DND-41 (cell line): ENCODE results near the gene MCTP1.

Experiments
- ATAC-seq: fragments of 200-7000 bp; cut with Tn5 transposase; 3 replicates; pipeline ENCODE4 v1.9.1; 2021; ENCODE audit warnings: low read depth; ENCODE audit not compliant: insufficient read depth
- DNase-seq: peaks from one replicate; pipeline ENCODE4 v3.0.0-alpha.2; 2020
- H2AFZ ChIP-seq: 2 replicates; pipeline ENCODE4 v1.6.0; 2012; ENCODE audit warnings: low read depth, low read length
- H3K27ac ChIP-seq: 2 replicates; pipeline ENCODE4 v1.5.1; 2012; ENCODE audit warnings: low read length, inconsistent platforms
- H3K27me3 ChIP-seq: fragments of 200-600 bp; sonication (generic); 2 replicates; pipeline ENCODE4 v1.6.0; 2012; ENCODE audit warnings: low read length, mild to moderate bottlenecking, inconsistent platforms; ENCODE audit not compliant: insufficient read depth, poor library complexity
- H3K36me3 ChIP-seq: 2 replicates; pipeline ENCODE4 v1.5.1; 2012; ENCODE audit warnings: low read length, inconsistent platforms; ENCODE audit not compliant: insufficient read depth
- H3K4me1 ChIP-seq: 2 replicates; pipeline ENCODE4 v1.5.1; 2012; ENCODE audit warnings: mild to moderate bottlenecking, low read length; ENCODE audit not compliant: insufficient read depth
- H3K4me2 ChIP-seq: 2 replicates; pipeline ENCODE4 v1.6.0; 2012; ENCODE audit warnings: mild to moderate bottlenecking, moderate library complexity, low read length, inconsistent platforms; ENCODE audit not compliant: insufficient read depth
- H3K4me3 ChIP-seq, 2 experiments: fragments of 200-600 bp in 1 of 2; shearing (Covaris generic) in 1 of 2; 2 replicates each; pipeline ENCODE4 v1.5.1; 2012 to 2016; ENCODE audit warnings: inconsistent platforms in 2 of 2, low read length in 2 of 2, mild to moderate bottlenecking in 2 of 2, low read depth in 1 of 2, moderate library complexity in 1 of 2
- H3K79me2 ChIP-seq: 2 replicates; pipeline ENCODE4 v1.6.0; 2012; ENCODE audit warnings: low read length, inconsistent platforms; ENCODE audit not compliant: insufficient read depth
- H3K9ac ChIP-seq: 2 replicates; pipeline ENCODE4 v1.6.0; 2012; ENCODE audit warnings: low read depth, mild to moderate bottlenecking, inconsistent platforms, low read length, moderate library complexity
- H3K9me3 ChIP-seq: 2 replicates; pipeline ENCODE4 v1.5.1; 2012; ENCODE audit warnings: low read length, moderate library complexity, mild to moderate bottlenecking, inconsistent platforms; ENCODE audit not compliant: insufficient read depth, severe bottlenecking
- H4K20me1 ChIP-seq: 2 replicates; pipeline ENCODE4 v1.6.0; 2012; ENCODE audit warnings: low read length; ENCODE audit not compliant: insufficient read depth
- EZH2 ChIP-seq: IDR thresholded peaks from 3 replicates; pipeline ENCODE4 v1.6.1; 2012; ENCODE audit warnings: borderline replicate concordance, low read depth, mild to moderate bottlenecking, moderate library complexity, low read length, inconsistent platforms; ENCODE audit not compliant: severe bottlenecking
- TF ChIP-seq, protein P1 (sequence below): IDR thresholded peaks from 2 replicates; pipeline ENCODE4 v1.5.1; 2012; ENCODE audit warnings: borderline replicate concordance, low read length, moderate library complexity, mild to moderate bottlenecking; ENCODE audit not compliant: poor library complexity, severe bottlenecking; ENCODE audit errors: extremely low read depth

Gene MCTP1

DNA sequence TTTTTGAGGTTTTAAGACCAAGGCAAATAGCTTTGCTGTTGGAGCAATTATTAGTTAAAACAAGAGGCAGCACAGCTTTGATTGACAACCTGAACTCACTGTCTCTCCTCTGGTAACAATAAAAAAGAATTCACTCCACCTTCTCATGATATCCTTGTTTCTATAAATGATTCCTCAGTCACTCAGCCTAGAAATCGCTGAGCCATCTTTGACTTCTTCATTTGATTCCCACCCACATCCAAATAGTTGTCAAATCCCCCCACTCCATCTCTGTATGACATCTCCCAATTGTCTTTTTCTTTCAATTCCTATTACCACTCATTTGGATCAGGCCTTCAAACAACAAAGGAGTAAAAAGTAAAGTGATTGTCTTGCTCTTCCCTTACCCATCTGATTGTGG, 266.4 kb downstream of the MCTP1 start:
- ATAC-seq: no peak
- no peak overlapping the region for H2AFZ ChIP-seq
- DNase-seq: no peak

DNA sequence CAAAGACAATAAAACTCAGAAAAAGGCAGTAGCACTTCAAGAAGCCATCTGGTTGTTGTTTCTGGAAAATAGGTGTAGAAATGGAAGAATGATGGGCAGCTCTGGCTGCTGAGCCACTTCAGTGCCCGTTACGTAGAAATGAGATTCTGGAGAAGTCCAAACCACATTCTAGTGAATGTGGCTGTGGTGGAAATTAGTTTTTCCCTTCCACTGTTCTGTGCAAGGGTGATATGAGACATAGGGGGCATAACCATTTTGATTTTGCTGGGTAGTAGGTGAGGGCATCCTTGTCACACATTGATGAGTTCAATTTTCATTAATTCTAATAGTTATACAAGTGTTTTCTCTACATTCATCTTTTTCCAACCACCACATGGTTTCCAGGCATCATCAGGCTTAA, 275.1 kb downstream of the MCTP1 start:
- no peaks in the 10 kb centered on the region for H3K27me3 ChIP-seq
- ATAC-seq: no peak
- H2AFZ ChIP-seq: no peak overlapping the region
- no peak overlapping the region for H3K4me3 ChIP-seq
- H4K20me1 ChIP-seq: no peaks in the 10 kb centered on the region
- TF ChIP-seq, protein P1, sequence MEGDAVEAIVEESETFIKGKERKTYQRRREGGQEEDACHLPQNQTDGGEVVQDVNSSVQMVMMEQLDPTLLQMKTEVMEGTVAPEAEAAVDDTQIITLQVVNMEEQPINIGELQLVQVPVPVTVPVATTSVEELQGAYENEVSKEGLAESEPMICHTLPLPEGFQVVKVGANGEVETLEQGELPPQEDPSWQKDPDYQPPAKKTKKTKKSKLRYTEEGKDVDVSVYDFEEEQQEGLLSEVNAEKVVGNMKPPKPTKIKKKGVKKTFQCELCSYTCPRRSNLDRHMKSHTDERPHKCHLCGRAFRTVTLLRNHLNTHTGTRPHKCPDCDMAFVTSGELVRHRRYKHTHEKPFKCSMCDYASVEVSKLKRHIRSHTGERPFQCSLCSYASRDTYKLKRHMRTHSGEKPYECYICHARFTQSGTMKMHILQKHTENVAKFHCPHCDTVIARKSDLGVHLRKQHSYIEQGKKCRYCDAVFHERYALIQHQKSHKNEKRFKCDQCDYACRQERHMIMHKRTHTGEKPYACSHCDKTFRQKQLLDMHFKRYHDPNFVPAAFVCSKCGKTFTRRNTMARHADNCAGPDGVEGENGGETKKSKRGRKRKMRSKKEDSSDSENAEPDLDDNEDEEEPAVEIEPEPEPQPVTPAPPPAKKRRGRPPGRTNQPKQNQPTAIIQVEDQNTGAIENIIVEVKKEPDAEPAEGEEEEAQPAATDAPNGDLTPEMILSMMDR: no peak
- TF ChIP-seq EZH2: no peak
- H3K79me2 ChIP-seq: no peaks in the 10 kb centered on the region
- no peak overlapping the region for H3K9ac ChIP-seq
- H3K36me3 ChIP-seq: no peaks in the 10 kb centered on the region
- no peak for DNase-seq
- H3K4me2 ChIP-seq: no peak overlapping the region
- H3K9me3 ChIP-seq: peaks cover 13% of the 10 kb centered on the region
- no peaks in the 10 kb centered on the region for H3K4me1 ChIP-seq
- no peak overlapping the region for H3K27ac ChIP-seq

More for the DNA sequence above, 266.4 kb downstream of the MCTP1 start:
- no peak overlapping the region for H3K9ac ChIP-seq
- H3K27me3 ChIP-seq: no peaks in the 10 kb centered on the region
- no peak overlapping the region for H3K27ac ChIP-seq
- peaks cover 5% of the 10 kb centered on the region; the same call in 1 of the 2 replicates for H3K36me3 ChIP-seq
- peaks cover 14% of the 10 kb centered on the region for H3K4me1 ChIP-seq
- no peaks in the 10 kb centered on the region for H3K79me2 ChIP-seq
- TF ChIP-seq, protein P1: no peak
- TF ChIP-seq EZH2: no peak
- no peaks in the 10 kb centered on the region for H3K9me3 ChIP-seq
- no peaks in the 10 kb centered on the region for H4K20me1 ChIP-seq
- H3K4me2 ChIP-seq: no peak overlapping the region
- no peak overlapping the region for H3K4me3 ChIP-seq

DNA sequence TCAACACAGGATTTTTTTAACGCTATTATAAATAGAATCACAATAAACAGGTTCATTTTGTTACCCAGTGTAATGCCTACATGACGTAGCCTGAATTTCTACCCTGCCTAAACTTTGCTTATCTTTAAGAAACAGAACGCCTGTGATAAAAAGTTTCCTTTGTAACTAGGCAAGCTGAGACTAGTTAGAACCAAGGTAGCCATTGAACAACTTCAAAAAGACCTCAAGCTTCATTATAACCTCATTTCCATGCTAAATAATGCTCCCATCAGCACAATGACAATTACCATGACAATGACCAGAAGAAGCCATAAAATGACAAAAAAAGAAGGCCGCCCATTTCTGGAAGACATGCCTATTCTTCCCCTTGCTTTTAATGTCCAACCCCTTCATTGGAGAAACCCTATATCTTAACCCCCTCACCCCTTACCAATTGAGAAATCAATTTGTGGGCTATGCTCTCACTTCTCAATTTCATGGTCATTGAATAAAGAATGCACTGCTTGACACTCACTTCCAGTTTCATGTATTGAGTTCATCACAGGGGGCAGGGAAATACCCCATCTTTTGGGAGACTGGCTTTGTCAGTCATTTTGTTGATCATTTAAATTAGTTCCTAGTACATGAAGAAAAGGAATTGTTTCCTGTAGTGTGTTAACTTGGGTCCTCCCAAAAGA, 276.8 kb downstream of the MCTP1 start:
- H3K36me3 ChIP-seq: peaks cover 9% of the 10 kb centered on the region; the same call in 1 of the 2 replicates
- H3K27ac ChIP-seq: no peak overlapping the region
- no peaks in the 10 kb centered on the region for H3K4me1 ChIP-seq
- DNase-seq (no peak), ATAC-seq (no peak)
- no peaks in the 10 kb centered on the region for H4K20me1 ChIP-seq
- TF ChIP-seq EZH2: no peak
- TF ChIP-seq, protein P1: no peak
- no peak overlapping the region for H3K4me2 ChIP-seq
- H3K79me2 ChIP-seq: no peaks in the 10 kb centered on the region
- H2AFZ ChIP-seq: no peak overlapping the region
- no peaks in the 10 kb centered on the region for H3K27me3 ChIP-seq
- no peak overlapping the region for H3K4me3 ChIP-seq
- peaks cover 20% of the 10 kb centered on the region for H3K9me3 ChIP-seq
- H3K9ac ChIP-seq: no peak overlapping the region
